ENCODE measurements around the gene DLGAP1.

DLGAP1 gene

GRCh38 chr18:3919396-3920061 is 535.6 kb downstream of the DLGAP1 start:
- Histone ChIP-seq H3K4me3 (ENCODE audit: low read length) (no peak overlapping the region), H3K9me3 (ENCODE audit: insufficient read depth, low read depth, low read length) (no peaks in the 10 kb centered on the region), H3K9ac (ENCODE audit: low read depth, low read length) (no peak overlapping the region), H3K4me1 (ENCODE audit: insufficient read depth, low read length) (no peaks in the 10 kb centered on the region), H3K27ac (ENCODE audit: low read length) (no peak overlapping the region), H3K27me3 (ENCODE audit: insufficient read depth, low read length) (no peaks in the 10 kb centered on the region), H3K36me3 (ENCODE audit: insufficient read depth, low read depth, low read length) (no peaks in the 10 kb centered on the region)

GRCh38 chr18:3916082-3916481 is 539.0 kb downstream of the DLGAP1 start:
- H3K9me3 ChIP-seq (ENCODE audit: insufficient read depth, low read depth, low read length): no peaks in the 10 kb centered on the region
- no peak overlapping the region for H3K27ac ChIP-seq (ENCODE audit: low read length)
- no peak overlapping the region for H3K9ac ChIP-seq (ENCODE audit: low read depth, low read length)
- H3K4me3 ChIP-seq (ENCODE audit: low read length): no peak overlapping the region
- no peaks in the 10 kb centered on the region for H3K27me3 ChIP-seq (ENCODE audit: insufficient read depth, low read length)
- no peaks in the 10 kb centered on the region for H3K4me1 ChIP-seq (ENCODE audit: insufficient read depth, low read length)
- no peaks in the 10 kb centered on the region for H3K36me3 ChIP-seq (ENCODE audit: insufficient read depth, low read depth, low read length)

- no peaks in the 10 kb centered on the region for H3K27me3 ChIP-seq (ENCODE audit: insufficient read depth, low read length)
- no peak overlapping the region for H3K9ac ChIP-seq (ENCODE audit: low read depth, low read length)
- no peaks in the 10 kb centered on the region for H3K36me3 ChIP-seq (ENCODE audit: insufficient read depth, low read depth, low read length)
- no peaks in the 10 kb centered on the region for H3K9me3 ChIP-seq (ENCODE audit: insufficient read depth, low read depth, low read length)
- H3K4me1 ChIP-seq (ENCODE audit: insufficient read depth, low read length): no peaks in the 10 kb centered on the region
- H3K27ac ChIP-seq (ENCODE audit: low read length): no peak overlapping the region
- H3K4me3 ChIP-seq (ENCODE audit: low read length): no peak overlapping the region
Measured at GRCh38 chr18:3914833-3915610, 540.1 kb downstream of the DLGAP1 start.

GRCh38 chr18:3914109-3914508 is 541.0 kb downstream of the DLGAP1 start:
- Histone ChIP-seq H3K9ac (ENCODE audit: low read depth, low read length) (no peak overlapping the region), H3K4me3 (ENCODE audit: low read length) (no peak overlapping the region), H3K36me3 (ENCODE audit: insufficient read depth, low read depth, low read length) (no peaks in the 10 kb centered on the region), H3K9me3 (ENCODE audit: insufficient read depth, low read depth, low read length) (no peaks in the 10 kb centered on the region), H3K4me1 (ENCODE audit: insufficient read depth, low read length) (no peaks in the 10 kb centered on the region), H3K27ac (ENCODE audit: low read length) (no peak overlapping the region), H3K27me3 (ENCODE audit: insufficient read depth, low read length) (no peaks in the 10 kb centered on the region)

GRCh38 chr18:3912705-3913104 is 542.4 kb downstream of the DLGAP1 start:
- no peak overlapping the region for H3K9ac ChIP-seq (ENCODE audit: low read depth, low read length)
- H3K4me1 ChIP-seq (ENCODE audit: insufficient read depth, low read length): no peaks in the 10 kb centered on the region
- no peak overlapping the region for H3K27ac ChIP-seq (ENCODE audit: low read length)
- H3K9me3 ChIP-seq (ENCODE audit: insufficient read depth, low read depth, low read length): no peaks in the 10 kb centered on the region
- H3K36me3 ChIP-seq (ENCODE audit: insufficient read depth, low read depth, low read length): no peaks in the 10 kb centered on the region
- H3K4me3 ChIP-seq (ENCODE audit: low read length): no peak overlapping the region
- H3K27me3 ChIP-seq (ENCODE audit: insufficient read depth, low read length): no peaks in the 10 kb centered on the region

- H3K36me3 ChIP-seq (ENCODE audit: insufficient read depth, low read depth, low read length): no peaks in the 10 kb centered on the region
- no peak overlapping the region for H3K9ac ChIP-seq (ENCODE audit: low read depth, low read length)
- H3K27ac ChIP-seq (ENCODE audit: low read length): no peak overlapping the region
Measured at GRCh38 chr18:3911413-3911812, 543.7 kb downstream of the DLGAP1 start.

GRCh38 chr18:3910512-3910911 is 544.6 kb downstream of the DLGAP1 start:
- H3K9ac ChIP-seq (ENCODE audit: low read depth, low read length): no peak overlapping the region
- no peaks in the 10 kb centered on the region for H3K9me3 ChIP-seq (ENCODE audit: insufficient read depth, low read depth, low read length)
- no peaks in the 10 kb centered on the region for H3K27me3 ChIP-seq (ENCODE audit: insufficient read depth, low read length)
- H3K4me3 ChIP-seq (ENCODE audit: low read length): no peak overlapping the region
- H3K27ac ChIP-seq (ENCODE audit: low read length): no peak overlapping the region
- H3K36me3 ChIP-seq (ENCODE audit: insufficient read depth, low read depth, low read length): no peaks in the 10 kb centered on the region
- H3K4me1 ChIP-seq (ENCODE audit: insufficient read depth, low read length): no peaks in the 10 kb centered on the region

More at GRCh38 chr18:3911413-3911812, 543.7 kb downstream of the DLGAP1 start:
- Histone ChIP-seq H3K4me3 (ENCODE audit: low read length) (no peak overlapping the region), H3K4me1 (ENCODE audit: insufficient read depth, low read length) (no peaks in the 10 kb centered on the region), H3K27me3 (ENCODE audit: insufficient read depth, low read length) (no peaks in the 10 kb centered on the region), H3K9me3 (ENCODE audit: insufficient read depth, low read depth, low read length) (no peaks in the 10 kb centered on the region)

GRCh38 chr18:3907955-3908354 is 547.2 kb downstream of the DLGAP1 start:
- Histone ChIP-seq H3K9ac (ENCODE audit: low read depth, low read length) (no peak overlapping the region), H3K9me3 (ENCODE audit: insufficient read depth, low read depth, low read length) (no peaks in the 10 kb centered on the region), H3K27me3 (ENCODE audit: insufficient read depth, low read length) (no peaks in the 10 kb centered on the region), H3K4me3 (ENCODE audit: low read length) (no peak overlapping the region), H3K4me1 (ENCODE audit: insufficient read depth, low read length) (peaks cover 5% of the 10 kb centered on the region; the same call in 1 of the 2 replicates), H3K27ac (ENCODE audit: low read length) (no peak overlapping the region), H3K36me3 (ENCODE audit: insufficient read depth, low read depth, low read length) (no peaks in the 10 kb centered on the region)

GRCh38 chr18:3906116-3906750 is 548.9 kb downstream of the DLGAP1 start:
- Histone ChIP-seq H3K27ac (ENCODE audit: low read length) (no peak overlapping the region), H3K27me3 (ENCODE audit: insufficient read depth, low read length) (no peaks in the 10 kb centered on the region), H3K36me3 (ENCODE audit: insufficient read depth, low read depth, low read length) (no peaks in the 10 kb centered on the region), H3K4me1 (ENCODE audit: insufficient read depth, low read length) (peaks cover 5% of the 10 kb centered on the region; the same call in 1 of the 2 replicates), H3K4me3 (ENCODE audit: low read length) (no peak overlapping the region), H3K9ac (ENCODE audit: low read depth, low read length) (no peak overlapping the region), H3K9me3 (ENCODE audit: insufficient read depth, low read depth, low read length) (no peaks in the 10 kb centered on the region)

GRCh38 chr18:3903337-3903736 is 551.8 kb downstream of the DLGAP1 start:
- Histone ChIP-seq H3K9ac (ENCODE audit: low read depth, low read length) (no peak overlapping the region), H3K4me3 (ENCODE audit: low read length) (no peak overlapping the region), H3K9me3 (ENCODE audit: insufficient read depth, low read depth, low read length) (no peaks in the 10 kb centered on the region), H3K4me1 (ENCODE audit: insufficient read depth, low read length) (peaks cover 5% of the 10 kb centered on the region; the same call in 1 of the 2 replicates), H3K27ac (ENCODE audit: low read length) (no peak overlapping the region), H3K36me3 (ENCODE audit: insufficient read depth, low read depth, low read length) (no peaks in the 10 kb centered on the region), H3K27me3 (ENCODE audit: insufficient read depth, low read length) (no peaks in the 10 kb centered on the region)

- Histone ChIP-seq H3K36me3 (ENCODE audit: insufficient read depth, low read depth, low read length) (no peaks in the 10 kb centered on the region), H3K9ac (ENCODE audit: low read depth, low read length) (no peak overlapping the region), H3K4me3 (ENCODE audit: low read length) (no peak overlapping the region), H3K4me1 (ENCODE audit: insufficient read depth, low read length) (peaks cover 5% of the 10 kb centered on the region; the same call in 1 of the 2 replicates), H3K27ac (ENCODE audit: low read length) (no peak overlapping the region), H3K27me3 (ENCODE audit: insufficient read depth, low read length) (no peaks in the 10 kb centered on the region), H3K9me3 (ENCODE audit: insufficient read depth, low read depth, low read length) (no peaks in the 10 kb centered on the region)
Measured at GRCh38 chr18:3902676-3903075, 552.4 kb downstream of the DLGAP1 start.
